Mesothelial cell of epicardium (in vitro differentiated cells): ENCODE data around the gene MIPOL1. TPM values are rescaled to one million over a fixed set of nuclear protein-coding genes. Genes with fewer than 3 reads are reported as not detected.
A peak's percentile ranks its signal among the peaks of the same experiment; 100 is the strongest.
"Not testable (repeated sequence)": the region's sequence is repeated elsewhere in the genome, so short reads cannot be mapped to it uniquely, and the experiment has no call there.

Experiments used
- DNase-seq, 2 experiments: peaks; one replicate each; pipeline ENCODE4 v3.0.0; 2021; ENCODE audit warnings: low spot score in 2 of 2; ENCODE audit not compliant: unreplicated experiment in 2 of 2
- H3K27ac Mint-ChIP-seq: 2 replicates; pipeline ENCODE4 v1.8.0; 2021; ENCODE audit warnings: mixed read lengths
- H3K27me3 Mint-ChIP-seq: 2 replicates; pipeline ENCODE4 v1.8.0; 2021; ENCODE audit warnings: low read depth, mixed read lengths
- H3K36me3 Mint-ChIP-seq: 2 replicates; pipeline ENCODE4 v1.8.0; 2021; ENCODE audit warnings: mixed read lengths
- H3K4me1 Mint-ChIP-seq: 2 replicates; pipeline ENCODE4 v1.8.0; 2021; ENCODE audit warnings: mixed read lengths
- H3K4me3 Mint-ChIP-seq: 2 replicates; pipeline ENCODE4 v1.8.0; 2021; ENCODE audit warnings: mild to moderate bottlenecking, moderate library complexity, mixed read lengths
- H3K9me3 Mint-ChIP-seq: 2 replicates; pipeline ENCODE4 v1.8.0; 2021; ENCODE audit warnings: mixed read lengths
- CTCF ChIP-seq: fragments of 200-600 bp; sonication (generic); IDR thresholded peaks from one replicate; pipeline ENCODE4 v1.5.0; 2021; ENCODE audit warnings: antibody characterized with exemption; ENCODE audit not compliant: unreplicated experiment
- total RNA-seq: library from RNA; stranded (reverse); gene quantifications from 3 replicates; pipeline ENCODE4 v1.2.1, GENCODE V29; 2021

MIPOL1 gene
- total RNA-seq, 1 donor from 2014 or later, result 28.4 TPM

DNA sequence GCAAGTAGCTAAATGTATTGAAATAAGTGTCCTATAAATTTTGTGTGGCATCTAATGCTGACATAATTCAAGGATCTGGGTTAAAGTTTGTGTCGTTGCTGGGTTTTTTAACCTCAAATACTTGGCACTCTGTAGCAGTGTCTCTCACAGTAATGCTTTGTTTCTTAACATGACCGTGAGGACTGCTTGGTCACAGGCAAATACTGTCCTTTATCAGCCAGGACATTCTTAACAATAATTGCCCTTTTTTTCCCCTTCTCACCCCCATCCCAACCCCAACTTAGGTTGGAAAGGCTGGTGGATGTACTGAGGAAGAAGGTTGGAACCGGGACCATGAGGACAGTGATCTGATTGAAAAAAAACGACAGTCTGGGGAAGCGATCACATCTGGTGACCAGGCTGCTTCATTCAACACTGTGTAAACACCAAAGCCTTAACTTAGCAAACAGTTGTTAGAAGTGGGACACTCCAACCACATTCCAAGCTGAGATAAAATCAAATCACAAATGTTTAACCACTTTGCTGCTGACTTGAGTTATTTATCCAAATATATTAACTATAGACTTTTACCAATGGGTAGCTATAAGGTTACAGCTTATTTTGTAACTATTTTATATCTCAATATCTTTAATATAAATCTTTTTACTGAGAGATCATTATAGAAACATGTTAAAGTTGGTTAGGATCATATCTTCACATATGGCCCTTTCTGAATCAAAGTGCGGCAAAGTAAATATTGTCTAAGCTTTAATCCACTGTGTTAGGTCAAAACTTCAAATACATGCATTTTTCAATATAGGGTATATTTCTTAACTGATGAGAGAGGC lies 349.1 kb downstream of the MIPOL1 start:
- Mint-ChIP-seq H3K4me3 (peak overlapping the region; percentile 15), H3K27ac (peak overlapping the region; percentile 61), H3K4me1 (peaks cover 30% of the 10 kb centered on the region), H3K9me3 (no peaks in the 10 kb centered on the region), H3K27me3 (no peaks in the 10 kb centered on the region), H3K36me3 (no peaks in the 10 kb centered on the region)
- no peak for TF ChIP-seq CTCF
- no peak for DNase-seq

- Mint-ChIP-seq H3K9me3 (peaks cover 21% of the 10 kb centered on the region), H3K27me3 (no peaks in the 10 kb centered on the region), H3K36me3 (peaks cover 17% of the 10 kb centered on the region), H3K4me1 (peaks cover 22% of the 10 kb centered on the region), H3K4me3 (no peak overlapping the region), H3K27ac (no peak overlapping the region)
- no peak for DNase-seq
- no peak for TF ChIP-seq CTCF
Observed at GRCh38 chr14:37550511-37550910, 352.8 kb downstream of the MIPOL1 start.

GRCh38 chr14:37551119-37551518 lies 353.4 kb downstream of the MIPOL1 start:
- TF ChIP-seq CTCF, result no peak
- DNase-seq, result no peak
- Mint-ChIP-seq H3K27ac (no peak overlapping the region), H3K27me3 (no peaks in the 10 kb centered on the region), H3K9me3 (peaks cover 21% of the 10 kb centered on the region), H3K4me3 (no peak overlapping the region), H3K4me1 (peaks cover 18% of the 10 kb centered on the region), H3K36me3 (peaks cover 17% of the 10 kb centered on the region)

GRCh38 chr14:37553935-37554550 lies 356.3 kb downstream of the MIPOL1 start:
- H3K27ac Mint-ChIP-seq, result no peak overlapping the region
- peaks cover 4% of the 10 kb centered on the region for H3K4me1 Mint-ChIP-seq
- peaks cover 34% of the 10 kb centered on the region for H3K9me3 Mint-ChIP-seq
- no peaks in the 10 kb centered on the region for H3K27me3 Mint-ChIP-seq
- no peak overlapping the region for H3K4me3 Mint-ChIP-seq
- DNase-seq, result no peak
- no peak for TF ChIP-seq CTCF
- H3K36me3 Mint-ChIP-seq, result peaks cover 26% of the 10 kb centered on the region

DNA sequence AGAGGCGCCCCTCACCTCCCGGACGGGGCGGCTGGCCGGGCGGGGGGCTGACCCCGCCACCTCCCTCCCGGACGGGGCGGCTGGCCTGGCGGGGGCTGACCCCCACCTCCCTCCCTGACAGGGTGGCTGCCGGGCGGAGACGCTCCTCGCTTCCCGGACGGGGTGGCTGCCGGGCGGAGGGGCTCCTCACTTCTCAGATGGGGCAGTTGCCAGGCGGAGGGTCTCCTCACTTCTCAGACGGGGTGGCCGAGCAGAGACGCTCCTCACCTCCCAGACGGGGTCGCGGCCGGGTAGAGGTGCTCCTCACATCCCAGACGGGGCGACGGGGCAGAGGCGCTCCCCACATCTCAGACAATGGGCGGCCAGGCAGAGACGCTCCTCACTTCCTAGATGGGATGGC lies 357.9 kb downstream of the MIPOL1 start:
- not testable (repeated sequence) for H3K4me3 Mint-ChIP-seq, DNase-seq, H3K4me1 Mint-ChIP-seq, H3K27me3 Mint-ChIP-seq, H3K27ac Mint-ChIP-seq
- H3K9me3 Mint-ChIP-seq, result peaks cover 34% of the 10 kb centered on the region
- peaks cover 26% of the 10 kb centered on the region for H3K36me3 Mint-ChIP-seq

DNA sequence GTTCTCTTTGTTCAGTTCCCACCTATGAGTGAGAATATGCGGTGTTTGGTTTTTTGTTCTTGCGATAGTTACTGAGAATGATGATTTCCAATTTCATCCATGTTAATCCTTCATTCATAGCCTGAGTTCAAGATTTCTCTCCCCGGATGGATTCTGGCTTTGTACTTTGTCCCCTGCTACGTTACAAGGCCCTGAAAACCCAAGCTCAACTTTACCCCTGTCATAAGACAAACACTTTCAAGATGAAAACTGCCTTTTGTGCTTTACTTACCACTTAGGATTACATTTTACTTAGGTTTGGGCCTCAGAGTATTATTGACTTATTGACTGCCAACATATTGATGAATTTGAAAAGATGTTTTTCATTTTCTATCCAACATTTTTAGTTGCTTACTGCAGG lies 361.0 kb downstream of the MIPOL1 start:
- Mint-ChIP-seq H3K36me3 (peaks cover 15% of the 10 kb centered on the region), H3K9me3 (peaks cover 20% of the 10 kb centered on the region), H3K27ac (no peak overlapping the region), H3K27me3 (no peaks in the 10 kb centered on the region), H3K4me3 (no peak overlapping the region), H3K4me1 (peaks cover 24% of the 10 kb centered on the region)
- TF ChIP-seq CTCF, result no peak
- DNase-seq, result no peak
